Activated CD8-positive, alpha-beta memory T cell treated with anti-CD3 and anti-CD28 coated beads, Interleukin-2, amount 50 U/mL, for 48 hours (primary cell): ENCODE results near the gene TRMT61A.

Experiments
- DNase-seq: peaks from one replicate; pipeline ENCODE4 v3.0.0-alpha.2; 2020

Gene TRMT61A

GRCh38 chr14:103536693-103537092 is 7.7 kb downstream of the TRMT61A start:
- DNase-seq: no peak

- DNase-seq: no peak
These were observed 8.4 kb downstream of the TRMT61A start for GRCh38 chr14:103537175-103537990.

DNA sequence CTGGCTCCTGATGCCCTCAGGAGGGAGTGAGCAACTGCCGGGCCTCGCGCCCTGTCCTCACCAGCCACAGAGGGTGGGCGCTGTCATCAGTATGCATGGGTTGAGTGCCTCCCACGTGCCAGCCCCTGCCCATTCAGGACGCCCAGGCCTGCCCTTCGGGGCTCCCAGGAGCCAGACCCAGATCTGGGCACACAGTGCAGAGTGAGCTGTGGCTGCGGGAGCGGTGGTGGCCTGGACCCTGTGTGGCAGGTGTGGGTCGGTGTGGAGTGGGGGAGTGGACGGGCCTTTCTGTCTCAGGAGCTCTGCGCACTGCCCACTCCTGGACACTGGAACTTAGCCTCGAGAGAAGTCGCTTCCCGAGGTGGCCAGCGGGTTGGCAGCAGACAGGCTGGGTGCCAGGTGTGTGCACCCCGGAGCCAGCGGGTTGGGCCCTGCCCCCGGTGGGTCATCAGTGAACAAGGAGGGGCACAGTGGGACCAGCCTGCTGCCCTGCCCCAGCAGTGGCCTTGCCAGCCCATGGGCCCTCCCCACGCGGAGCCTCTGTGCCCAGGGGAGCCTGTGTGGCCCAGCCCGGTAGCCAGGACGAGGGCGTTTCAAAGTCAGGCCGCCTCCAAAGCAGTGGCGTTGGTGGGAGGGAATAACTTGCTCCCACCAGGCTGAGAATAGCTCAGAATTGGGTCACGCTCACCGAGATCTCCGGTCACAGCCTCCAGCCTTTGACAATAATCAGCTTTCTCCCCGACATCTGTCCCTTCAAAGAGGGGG is 9.5 kb downstream of the TRMT61A start:
- DNase-seq: no peak

- no peak for DNase-seq
These were observed 10.2 kb downstream of the TRMT61A start for GRCh38 chr14:103539056-103539825.

- DNase-seq: no peak
These were observed 12.1 kb downstream of the TRMT61A start for GRCh38 chr14:103540821-103541708.

GRCh38 chr14:103541709-103542604 is 13.0 kb downstream of the TRMT61A start:
- no peak for DNase-seq

DNA sequence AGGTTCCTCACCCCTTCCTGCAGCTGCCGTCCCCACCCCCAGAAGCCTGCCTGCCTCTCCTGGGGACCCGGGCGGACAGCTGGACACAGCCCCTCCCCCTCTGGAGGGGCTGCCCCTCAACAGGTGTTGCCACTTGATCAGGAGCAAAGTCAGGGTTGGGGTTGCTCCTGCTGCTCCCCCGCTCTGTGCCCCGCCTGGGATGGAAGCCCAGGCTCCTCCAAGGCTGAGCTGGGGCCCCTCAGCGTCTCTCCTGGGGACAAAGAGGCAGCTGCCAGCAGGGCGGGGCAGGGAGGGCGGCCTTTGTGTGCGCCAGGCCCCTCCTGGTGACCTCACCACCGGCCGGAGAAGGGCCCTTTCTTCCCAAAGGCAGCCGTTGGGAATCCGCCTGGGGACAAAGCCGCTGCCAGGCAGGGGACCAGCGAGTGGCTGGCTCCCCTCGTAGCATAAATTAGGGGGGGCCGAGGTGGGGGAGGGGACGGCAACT is 13.7 kb downstream of the TRMT61A start:
- DNase-seq: no peak

DNA sequence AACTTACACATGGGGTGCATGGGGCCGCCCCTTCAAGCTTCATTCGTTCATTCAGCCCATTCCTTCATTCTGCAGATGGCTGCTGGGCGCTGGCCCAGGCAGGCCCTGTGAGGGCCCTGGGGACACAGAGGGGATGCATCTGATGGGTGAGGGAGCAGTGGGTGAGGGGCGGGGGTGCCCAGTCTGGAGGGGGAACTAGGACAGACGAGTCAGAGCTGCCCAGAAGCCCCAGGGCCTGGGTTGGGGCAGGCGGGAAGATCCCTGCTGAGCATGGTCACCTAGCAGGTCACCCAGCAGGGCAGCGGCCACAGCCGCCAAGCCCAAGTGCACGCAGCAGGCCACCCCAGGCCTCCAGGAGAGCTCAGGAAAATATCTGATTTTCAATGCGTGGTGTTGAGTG is 14.1 kb downstream of the TRMT61A start:
- DNase-seq: no peak

GRCh38 chr14:103543721-103544387 is 14.9 kb downstream of the TRMT61A start:
- DNase-seq: no peak

DNA sequence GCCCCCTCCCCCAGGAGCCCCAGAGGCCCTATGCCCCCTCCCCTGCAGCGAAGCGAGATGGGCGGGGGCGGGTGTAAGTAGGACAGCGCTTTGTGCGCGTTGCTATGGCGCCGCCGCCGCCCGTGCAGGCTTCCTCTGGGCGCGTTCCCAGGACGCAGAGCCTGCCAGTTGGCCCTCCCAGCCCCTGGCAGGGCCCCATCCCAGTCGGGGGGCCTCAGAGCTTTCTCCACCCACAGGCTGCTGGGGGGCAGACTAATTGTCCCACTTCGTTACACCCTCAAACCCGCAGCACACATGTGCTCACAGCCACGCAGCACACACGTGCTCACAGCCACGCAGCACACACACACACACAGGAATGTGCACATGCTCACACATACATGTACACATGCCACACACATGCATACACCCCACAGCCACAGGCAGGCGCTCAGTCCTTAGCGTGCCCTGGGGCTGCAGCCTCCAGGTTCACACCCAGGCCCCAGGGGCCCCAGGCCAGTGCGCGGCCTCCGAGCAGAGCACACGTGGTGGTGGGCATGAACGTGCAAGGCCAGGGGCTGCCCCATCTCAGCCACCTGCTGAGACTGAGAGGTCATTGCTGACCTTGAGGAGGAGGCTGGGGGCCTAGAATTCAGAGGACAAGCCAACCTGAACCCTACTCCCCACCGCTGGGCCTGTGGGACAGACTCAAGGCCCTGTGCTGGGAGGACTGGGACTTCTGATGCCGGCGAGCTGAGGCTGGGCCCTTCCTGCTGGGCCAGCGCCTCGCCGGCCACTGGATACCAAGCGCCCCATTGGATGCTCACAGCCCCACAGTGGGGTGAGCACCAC is 15.6 kb downstream of the TRMT61A start:
- DNase-seq: no peak

DNA sequence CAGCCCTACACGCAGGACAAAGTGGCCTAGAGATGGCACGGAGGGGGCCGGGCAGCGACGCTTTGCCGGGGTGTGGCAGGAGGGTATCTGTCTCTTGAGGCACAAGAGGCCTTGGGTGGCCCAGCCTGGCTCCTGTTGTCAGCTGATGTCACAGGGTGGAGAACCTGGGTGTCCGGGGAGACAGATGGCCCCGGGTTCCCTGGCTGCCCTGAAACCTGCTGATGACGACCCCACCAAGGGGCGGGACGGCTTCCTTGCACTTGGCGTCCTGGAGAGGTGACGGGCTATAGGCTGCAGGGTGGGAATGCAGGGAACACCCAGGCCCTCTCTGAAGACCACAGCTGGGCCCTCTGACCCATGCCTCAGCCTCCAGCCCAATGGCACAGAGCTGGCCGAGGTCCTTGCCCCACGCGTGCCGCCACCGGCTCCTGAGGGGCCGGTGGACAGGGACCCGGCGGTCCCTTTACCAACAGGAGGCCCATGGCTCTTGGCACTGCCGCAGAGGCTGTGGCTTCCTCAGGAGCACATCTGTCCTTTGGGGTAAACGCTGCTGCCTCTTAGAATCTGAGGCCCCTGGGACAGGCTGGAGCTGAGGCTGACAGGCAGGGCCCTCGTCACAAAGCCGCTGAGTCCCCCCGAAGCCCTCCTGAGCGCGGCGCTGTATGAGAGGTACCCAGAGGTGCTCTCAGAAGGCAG is 16.4 kb downstream of the TRMT61A start:
- no peak for DNase-seq

- no peak for DNase-seq
These were observed 17.1 kb downstream of the TRMT61A start for GRCh38 chr14:103545915-103546651.

GRCh38 chr14:103546652-103547454 is 17.9 kb downstream of the TRMT61A start:
- DNase-seq: peak; percentile 92

- no peak for DNase-seq
These were observed 18.5 kb downstream of the TRMT61A start for GRCh38 chr14:103547455-103547940.

DNA sequence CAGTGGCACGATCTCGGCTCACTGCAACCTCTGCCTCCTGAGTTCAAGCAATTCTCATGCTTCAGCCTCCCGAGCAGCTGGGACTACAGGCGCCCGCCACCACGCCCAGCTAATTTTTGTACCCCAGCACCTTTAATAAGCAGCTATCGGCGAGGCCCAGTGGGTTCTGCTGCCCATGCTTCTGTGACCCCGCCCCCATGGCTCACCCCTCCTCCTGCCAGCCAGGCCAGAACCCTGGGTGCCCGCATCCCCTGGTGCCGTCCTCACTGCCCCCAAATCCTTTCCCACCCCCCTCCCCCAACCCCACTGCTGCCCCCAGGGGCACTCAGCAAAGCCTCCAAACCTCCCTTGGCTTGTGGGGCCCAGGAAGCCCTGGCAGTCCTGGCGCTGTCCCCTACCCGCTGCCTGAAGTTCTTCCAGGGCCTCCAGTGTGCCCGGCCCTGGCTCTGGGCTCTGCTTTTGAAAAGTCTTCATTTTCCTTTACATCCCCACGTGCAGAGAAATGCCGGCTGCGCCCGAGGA is 19.0 kb downstream of the TRMT61A start:
- DNase-seq: no peak

DNA sequence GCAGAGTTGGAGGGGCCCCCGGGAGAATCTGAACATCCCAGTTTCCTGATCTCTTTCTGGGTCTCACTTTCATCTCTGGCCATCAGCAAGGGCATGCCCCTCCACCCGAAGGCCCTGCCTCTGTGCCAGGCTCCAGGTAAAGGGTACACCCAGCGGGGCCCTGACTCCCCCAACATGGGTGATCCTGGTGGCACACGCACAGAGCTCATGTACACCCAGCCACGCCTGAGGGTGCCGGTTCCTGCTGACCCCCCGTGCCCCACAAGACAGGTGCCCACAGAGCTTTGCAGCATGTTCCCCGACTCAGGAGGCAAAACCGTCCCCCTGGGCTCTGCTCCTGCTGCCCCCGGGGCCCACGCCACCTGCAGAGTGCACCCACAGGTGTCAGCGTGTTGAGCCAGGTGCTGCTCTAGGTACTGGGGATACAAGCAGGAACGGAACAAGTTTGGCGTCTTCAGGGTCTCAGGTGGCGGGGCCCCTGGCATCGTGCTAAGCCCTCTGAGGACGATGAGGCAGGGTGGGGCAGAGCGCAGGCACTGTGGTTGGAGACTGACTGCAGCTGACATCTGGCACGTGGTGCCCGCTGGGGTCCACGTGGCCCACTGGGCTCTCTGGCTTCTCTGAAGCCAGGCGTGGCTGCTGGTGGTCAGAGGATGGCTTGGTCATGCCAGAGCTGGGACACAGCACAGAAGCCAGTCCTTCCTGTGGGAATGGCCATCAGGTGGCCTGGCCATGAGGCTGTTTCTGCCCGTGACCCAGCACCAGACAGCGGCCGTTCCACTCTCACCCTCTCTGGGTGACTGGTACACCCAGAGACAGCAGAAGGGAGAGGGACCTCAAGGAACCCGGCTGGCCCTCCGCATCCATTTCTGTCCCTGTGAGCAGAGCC is 19.7 kb downstream of the TRMT61A start:
- no peak for DNase-seq
